MM.1S (cell line): Measurements from ENCODE around the gene SULT1A1.
"Not testable (repeated sequence)": the region's sequence is repeated elsewhere in the genome, so short reads cannot be mapped to it uniquely, and the experiment has no call there.

ENCODE experiments used
- DNase-seq: peaks from one replicate; pipeline ENCODE4 v3.0.0-alpha.2; 2015
- H2AFZ ChIP-seq: fragments of 300-600 bp; sonication (generic); 2 replicates; pipeline ENCODE4 v1.6.0; 2016; ENCODE audit warnings: antibody characterized with exemption, low read length
- H3F3A ChIP-seq: fragments of 300-600 bp; sonication (generic); 2 replicates; pipeline ENCODE4 v1.6.1; 2016; ENCODE audit warnings: mild to moderate bottlenecking, antibody characterized with exemption, low read length, moderate library complexity, mixed read lengths; ENCODE audit not compliant: insufficient read depth
- H3K27ac ChIP-seq: fragments of 300-600 bp; sonication (generic); 2 replicates; pipeline ENCODE4 v1.5.1; 2016; ENCODE audit warnings: mild to moderate bottlenecking, low read length
- H3K27me3 ChIP-seq: fragments of 300-600 bp; sonication (generic); replicated peaks from 2 replicates; pipeline ENCODE4 v1.6.0; 2016; ENCODE audit warnings: low read length; ENCODE audit not compliant: insufficient read depth
- H3K36me3 ChIP-seq: fragments of 300-600 bp; sonication (generic); replicated peaks from 2 replicates; pipeline ENCODE4 v1.6.1; 2016; ENCODE audit warnings: mild to moderate bottlenecking, low read length, mixed read lengths; ENCODE audit not compliant: insufficient read depth
- H3K4me1 ChIP-seq: fragments of 300-600 bp; sonication (generic); 2 replicates; pipeline ENCODE4 v1.6.1; 2016; ENCODE audit warnings: low read length, mixed read lengths
- H3K4me2 ChIP-seq: fragments of 300-600 bp; sonication (generic); 2 replicates; pipeline ENCODE4 v1.6.0; 2016; ENCODE audit warnings: low read depth, low read length
- H3K4me3 ChIP-seq: fragments of 300-600 bp; sonication (generic); 2 replicates; pipeline ENCODE4 v1.5.1; 2016; ENCODE audit warnings: low read length, mixed read lengths
- H3K79me2 ChIP-seq: fragments of 300-600 bp; sonication (generic); 2 replicates; pipeline ENCODE4 v1.6.1; 2016; ENCODE audit warnings: mixed run types, low read length, mixed read lengths
- H3K9ac ChIP-seq: fragments of 300-600 bp; sonication (generic); 2 replicates; pipeline ENCODE4 v1.6.1; 2016; ENCODE audit warnings: low read length, mixed read lengths
- H3K9me2 ChIP-seq: fragments of 300-600 bp; sonication (generic); replicated peaks from 2 replicates; pipeline ENCODE4 v1.6.1; 2016; ENCODE audit warnings: mild to moderate bottlenecking, low read length, mixed read lengths; ENCODE audit not compliant: insufficient read depth
- H3K9me3 ChIP-seq: fragments of 300-600 bp; sonication (generic); replicated peaks from 2 replicates; pipeline ENCODE4 v1.6.1; 2016; ENCODE audit warnings: mild to moderate bottlenecking, low read length, mixed read lengths; ENCODE audit not compliant: insufficient read depth
- H4K20me1 ChIP-seq: fragments of 300-600 bp; sonication (generic); 2 replicates; pipeline ENCODE4 v1.6.1; 2016; ENCODE audit warnings: mild to moderate bottlenecking, low read length, moderate library complexity, mixed read lengths; ENCODE audit not compliant: insufficient read depth
- EZH2 ChIP-seq: fragments of 300-600 bp; sonication (generic); optimal IDR thresholded peaks from 2 replicates; pipeline ENCODE3; 2017; ENCODE audit warnings: low read depth, mild to moderate bottlenecking, antibody characterized with exemption, low read length, mixed read lengths
- EZH2phosphoT487 ChIP-seq: fragments of 300-600 bp; sonication (generic); IDR thresholded peaks from 2 replicates; pipeline ENCODE4 v1.6.1; 2018; ENCODE audit warnings: antibody characterized with exemption, low read length
- TF ChIP-seq, protein P1 (sequence below): fragments of 300-600 bp; sonication (generic); IDR thresholded peaks from 2 replicates; pipeline ENCODE4 v1.5.1; 2016; ENCODE audit warnings: antibody characterized with exemption, low read length, mixed read lengths

Gene SULT1A1

GRCh38 chr16:28597692-28598261 is 12.1 kb downstream of the SULT1A1 start:
- Histone ChIP-seq H3K4me2 (no peak overlapping the region), H2AFZ (no peak overlapping the region), H3K27ac (no peak overlapping the region), H3K4me3 (no peak overlapping the region), H3K36me3 (no peaks in the 10 kb centered on the region), H3K4me1 (no peaks in the 10 kb centered on the region), H3K9me3 (no peaks in the 10 kb centered on the region), H3K9ac (no peak overlapping the region), H4K20me1 (no peaks in the 10 kb centered on the region), H3K79me2 (no peaks in the 10 kb centered on the region), H3K9me2 (no peaks in the 10 kb centered on the region), H3F3A (no peaks in the 10 kb centered on the region), H3K27me3 (no peaks in the 10 kb centered on the region)
- DNase-seq = peak; percentile 41
- no peak for TF ChIP-seq EZH2
- TF ChIP-seq, protein P1, sequence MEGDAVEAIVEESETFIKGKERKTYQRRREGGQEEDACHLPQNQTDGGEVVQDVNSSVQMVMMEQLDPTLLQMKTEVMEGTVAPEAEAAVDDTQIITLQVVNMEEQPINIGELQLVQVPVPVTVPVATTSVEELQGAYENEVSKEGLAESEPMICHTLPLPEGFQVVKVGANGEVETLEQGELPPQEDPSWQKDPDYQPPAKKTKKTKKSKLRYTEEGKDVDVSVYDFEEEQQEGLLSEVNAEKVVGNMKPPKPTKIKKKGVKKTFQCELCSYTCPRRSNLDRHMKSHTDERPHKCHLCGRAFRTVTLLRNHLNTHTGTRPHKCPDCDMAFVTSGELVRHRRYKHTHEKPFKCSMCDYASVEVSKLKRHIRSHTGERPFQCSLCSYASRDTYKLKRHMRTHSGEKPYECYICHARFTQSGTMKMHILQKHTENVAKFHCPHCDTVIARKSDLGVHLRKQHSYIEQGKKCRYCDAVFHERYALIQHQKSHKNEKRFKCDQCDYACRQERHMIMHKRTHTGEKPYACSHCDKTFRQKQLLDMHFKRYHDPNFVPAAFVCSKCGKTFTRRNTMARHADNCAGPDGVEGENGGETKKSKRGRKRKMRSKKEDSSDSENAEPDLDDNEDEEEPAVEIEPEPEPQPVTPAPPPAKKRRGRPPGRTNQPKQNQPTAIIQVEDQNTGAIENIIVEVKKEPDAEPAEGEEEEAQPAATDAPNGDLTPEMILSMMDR = peak; percentile 23

DNA sequence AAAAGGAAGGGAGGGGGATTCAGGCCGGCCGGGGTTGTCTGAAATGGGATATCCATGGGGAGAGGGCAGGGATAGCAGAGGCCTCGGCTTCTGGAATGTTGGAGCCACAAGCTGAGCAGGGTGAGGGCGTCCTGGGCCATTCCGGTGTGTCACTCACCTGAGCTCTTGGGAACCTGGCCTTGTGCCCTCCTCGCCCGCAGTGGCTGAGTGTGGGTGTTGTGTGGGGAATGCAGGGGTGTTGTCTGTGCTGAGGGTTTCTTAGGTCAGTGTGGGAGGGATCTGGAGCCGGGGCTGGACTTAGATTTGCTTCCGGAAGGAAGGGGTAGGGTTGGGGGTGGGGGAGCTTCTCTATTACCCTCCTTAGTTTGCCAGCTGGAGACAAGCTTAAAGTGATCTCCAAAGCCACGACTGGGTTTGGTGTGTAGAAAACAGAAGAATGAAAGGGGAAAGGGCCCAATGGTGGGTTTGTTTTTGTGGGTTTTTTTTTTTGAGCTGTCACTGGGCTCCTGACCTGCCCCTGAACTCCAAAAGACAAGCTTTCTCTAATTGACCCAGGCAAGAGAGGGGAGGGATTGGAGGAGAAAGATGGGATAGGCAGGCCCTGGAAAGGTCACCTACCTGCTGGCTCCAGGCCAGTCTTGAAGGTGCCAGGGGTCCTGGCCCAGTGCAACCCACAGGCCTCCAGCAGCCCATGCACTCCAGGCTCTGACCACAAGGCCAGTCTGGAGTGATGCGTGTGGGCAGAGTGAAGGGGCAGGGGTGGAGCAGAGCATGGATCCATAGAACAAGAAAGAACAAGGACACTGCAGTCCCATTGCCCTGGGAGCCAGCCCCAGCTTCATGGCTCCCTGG is 12.8 kb downstream of the SULT1A1 start, which contains the start of gene SULT1A2:
SULT1A2 (minus strand) TSS at position 211 of the 852 bp plus-strand sequence. CDS start 1,120 bp downstream, outside the sequence.
- Histone ChIP-seq H3K36me3 (no peaks in the 10 kb centered on the region), H3K9ac (no peak within 1 kb of the TSS), H3K27me3 (no peaks in the 10 kb centered on the region), H4K20me1 (no peaks in the 10 kb centered on the region), H3K4me3 (no peak within 1 kb of the TSS), H3K9me2 (no peaks in the 10 kb centered on the region), H3K4me2 (no peak within 1 kb of the TSS), H3K9me3 (no peaks in the 10 kb centered on the region), H2AFZ (no peak within 1 kb of the TSS), H3K27ac (no peak within 1 kb of the TSS), H3K4me1 (no peaks in the 10 kb centered on the region), H3K79me2 (no peaks in the 10 kb centered on the region), H3F3A (no peaks in the 10 kb centered on the region)
- no peak for DNase-seq
- TF ChIP-seq, protein P1 = no peak
- TF ChIP-seq EZH2phosphoT487 (no peak), EZH2 (no peak)

GRCh38 chr16:28596115-28596630 is 13.7 kb downstream of the SULT1A1 start:
- Histone ChIP-seq H3K4me3 (no peak overlapping the region), H3K9me2 (no peaks in the 10 kb centered on the region), H3F3A (no peaks in the 10 kb centered on the region), H3K4me1 (no peaks in the 10 kb centered on the region), H3K79me2 (no peaks in the 10 kb centered on the region), H2AFZ (no peak overlapping the region), H3K9ac (no peak overlapping the region), H4K20me1 (no peaks in the 10 kb centered on the region), H3K4me2 (no peak overlapping the region), H3K27me3 (no peaks in the 10 kb centered on the region), H3K36me3 (no peaks in the 10 kb centered on the region), H3K27ac (no peak overlapping the region), H3K9me3 (no peaks in the 10 kb centered on the region)
- no peak for DNase-seq
- TF ChIP-seq EZH2 (no peak), EZH2phosphoT487 (no peak)
- TF ChIP-seq, protein P1 = no peak

DNA sequence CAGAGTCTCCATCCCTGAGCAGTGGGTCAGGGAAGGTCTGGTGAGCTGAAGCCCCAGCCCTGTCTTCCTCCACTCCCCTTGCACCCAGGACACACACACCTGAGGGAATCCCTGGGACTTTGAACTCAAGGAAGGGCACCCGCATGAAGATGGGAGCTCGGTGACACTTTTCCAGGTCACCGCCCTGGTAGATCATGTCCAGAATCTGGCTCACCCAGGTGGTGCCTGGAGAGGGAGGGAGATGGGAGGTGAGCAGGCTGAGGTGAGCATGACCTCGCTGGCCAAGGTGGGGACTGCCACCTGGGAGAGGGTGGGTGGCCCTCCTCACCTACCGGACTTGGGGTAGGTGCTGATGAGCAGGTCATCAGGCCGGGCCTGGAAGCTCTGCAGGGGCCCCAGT is 14.4 kb downstream of the SULT1A1 start:
- H3K4me2 ChIP-seq, H3K4me3 ChIP-seq, H3K9me3 ChIP-seq, H3K36me3 ChIP-seq, H3K27me3 ChIP-seq, H3K9me2 ChIP-seq, H3K9ac ChIP-seq, H3F3A ChIP-seq, DNase-seq, H4K20me1 ChIP-seq, H3K79me2 ChIP-seq, H3K27ac ChIP-seq, H3K4me1 ChIP-seq, H2AFZ ChIP-seq: not testable (repeated sequence)
